Effector CD8-positive, alpha-beta T cell (primary cell): ENCODE data around the gene MICU1.

Experiments used
- DNase-seq: peaks from one replicate; lab custom pipeline; 2025; lab: John Stamatoyannopoulos, UW

MICU1 gene

DNA sequence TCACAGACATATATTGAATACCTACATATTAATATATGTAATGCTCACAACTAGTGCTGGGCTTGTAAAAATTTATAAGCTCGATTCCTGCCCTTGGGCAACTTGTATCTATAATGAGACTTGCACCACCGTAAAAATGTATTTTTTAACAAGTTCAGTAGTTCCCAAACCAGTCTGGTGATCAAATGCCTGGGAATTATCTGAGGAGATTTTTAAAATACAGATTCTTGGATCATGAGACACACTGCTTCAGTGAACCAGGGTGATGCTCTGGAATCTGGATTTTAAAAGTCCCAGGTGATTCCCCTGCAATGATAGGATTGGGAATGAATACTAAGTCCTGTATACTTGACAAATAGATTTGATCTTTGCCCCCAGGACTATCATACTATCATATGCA lies 4.3 kb upstream of the MICU1 start:
- DNase-seq = no peak

DNA sequence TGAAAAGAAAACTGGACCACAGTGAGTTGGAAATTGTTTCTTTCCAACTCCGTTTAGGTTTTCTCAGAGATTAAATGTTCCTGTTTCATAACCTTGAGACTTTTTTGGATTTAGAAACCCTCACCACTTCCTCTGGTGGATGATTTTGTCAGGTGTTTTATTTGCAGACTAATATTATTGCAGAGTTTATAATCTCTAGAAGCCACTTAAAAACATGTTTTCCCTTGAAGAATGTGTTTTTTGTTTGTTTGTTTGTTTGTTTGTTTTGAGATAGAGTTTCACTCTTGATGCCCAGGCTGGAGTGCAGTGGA lies 520 bp upstream of the MICU1 start:
- DNase-seq = no peak

- no peak for DNase-seq
These were observed 637 bp downstream of the MICU1 start for GRCh38 chr10:72625276-72625607.

- DNase-seq = no peak
These were observed 3.6 kb downstream of the MICU1 start for GRCh38 chr10:72622271-72622670.

DNA sequence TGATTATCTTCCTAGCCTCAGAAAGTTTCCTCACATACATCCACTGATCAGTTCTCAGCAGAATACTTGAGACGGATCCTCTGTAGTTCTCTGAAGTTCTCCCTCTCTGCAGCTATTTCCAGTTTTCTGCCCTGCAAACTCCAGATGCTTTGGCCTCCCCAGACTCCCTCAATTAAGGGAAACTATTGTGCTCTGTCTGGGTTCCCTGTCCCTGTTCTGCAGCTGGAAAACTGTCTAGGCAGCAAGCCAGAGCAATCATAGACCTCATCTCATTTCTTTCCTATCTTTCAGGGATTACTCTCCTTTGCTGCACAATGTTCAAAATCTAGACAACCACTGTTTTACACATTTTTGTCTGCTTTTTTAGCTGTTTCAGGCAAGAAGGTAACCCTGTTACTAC lies 9.2 kb downstream of the MICU1 start:
- no peak for DNase-seq

DNA sequence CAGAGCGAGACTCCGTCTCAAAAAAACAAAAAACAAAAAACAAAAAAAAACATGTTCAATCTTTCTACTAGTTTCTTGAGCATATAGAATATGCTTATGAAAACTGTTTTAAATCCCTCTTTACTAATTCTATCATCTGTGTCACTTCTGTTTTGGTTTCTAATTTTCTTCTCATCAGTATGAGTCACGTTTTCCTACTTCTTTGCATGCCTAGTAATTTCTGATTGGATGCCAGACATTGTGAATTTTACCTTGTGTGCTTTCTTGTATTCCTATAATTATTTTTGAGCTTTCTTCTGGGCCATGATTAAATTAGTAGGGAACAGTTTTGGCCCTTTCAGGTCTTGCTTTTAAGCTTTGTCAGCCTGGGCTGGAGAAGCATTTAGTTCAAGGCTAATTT lies 9.9 kb downstream of the MICU1 start:
- no peak for DNase-seq

DNA sequence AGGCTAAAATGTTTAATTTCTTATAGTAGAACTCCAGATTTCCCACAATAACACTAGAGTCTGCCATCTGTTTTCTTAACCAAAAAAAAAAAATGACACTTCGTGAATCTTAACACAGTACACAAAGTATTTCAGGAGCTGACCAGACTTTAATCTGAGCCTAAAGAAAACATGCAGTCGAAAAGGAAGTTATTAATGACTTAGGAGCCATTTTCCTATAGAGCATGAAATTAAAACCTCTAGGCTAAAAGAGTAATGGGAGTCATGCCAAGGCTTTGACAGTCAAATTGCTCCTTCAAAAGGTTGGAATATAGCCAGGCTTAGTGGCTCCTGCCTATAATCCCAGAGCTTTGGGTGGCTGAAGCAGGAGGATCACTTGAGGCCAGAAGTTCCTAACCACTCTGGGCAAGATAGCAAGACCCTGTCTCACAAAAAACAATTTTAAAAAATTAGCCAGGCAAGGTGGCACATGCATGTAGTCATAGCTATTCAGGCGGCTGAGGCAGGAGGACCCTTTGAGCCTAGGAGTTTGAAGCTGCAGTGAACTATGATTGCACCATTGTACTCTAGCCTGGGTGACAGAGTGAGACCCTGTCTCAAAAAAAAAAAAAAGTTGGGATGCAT lies 13.6 kb downstream of the MICU1 start:
- DNase-seq = no peak

GRCh38 chr10:72611783-72612182 lies 14.1 kb downstream of the MICU1 start:
- no peak for DNase-seq

- DNase-seq = no peak
These were observed 15.4 kb downstream of the MICU1 start for GRCh38 chr10:72610466-72610865.

DNA sequence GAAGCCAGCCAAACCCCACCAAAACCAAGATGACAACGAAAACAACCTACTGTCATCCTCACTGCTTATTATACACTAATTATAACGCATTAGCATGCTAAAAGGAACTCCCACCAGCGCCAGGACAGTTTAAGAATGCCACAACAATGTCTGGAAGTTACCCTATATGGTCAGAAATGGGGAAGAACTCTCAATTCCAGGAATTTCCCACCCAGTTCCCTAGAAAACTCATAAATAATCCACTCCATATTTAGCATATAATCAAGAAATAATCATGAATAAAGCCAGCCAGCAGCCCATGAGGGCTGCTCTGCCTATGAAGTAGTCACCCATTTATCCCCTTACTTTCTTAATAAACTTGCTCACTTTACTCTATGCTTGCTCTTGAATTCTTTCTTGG lies 20.8 kb downstream of the MICU1 start:
- DNase-seq = no peak

DNA sequence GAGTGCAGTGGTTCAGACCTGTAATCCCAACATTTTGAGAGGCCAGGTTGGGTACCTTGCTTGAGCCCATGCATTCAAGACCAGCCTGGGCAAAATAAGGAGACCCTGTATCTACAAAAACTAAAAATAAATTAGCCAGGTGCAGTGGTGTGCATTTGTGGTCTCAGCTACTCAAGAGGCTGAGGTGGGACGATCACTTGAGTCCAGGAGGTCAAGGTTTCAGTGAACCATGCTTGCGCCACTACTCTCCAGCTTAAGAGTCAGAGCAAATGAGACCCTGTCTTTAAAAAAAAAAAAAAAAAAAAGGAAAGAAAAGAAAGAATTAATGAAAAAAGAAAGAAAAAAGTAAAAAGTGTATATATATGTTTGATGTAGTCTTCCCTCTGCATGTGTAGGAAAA lies 24.7 kb downstream of the MICU1 start:
- no peak for DNase-seq

- no peak for DNase-seq
These were observed 26.8 kb downstream of the MICU1 start for GRCh38 chr10:72598769-72599701.

- no peak for DNase-seq
These were observed 28.0 kb downstream of the MICU1 start for GRCh38 chr10:72597897-72598296.

DNA sequence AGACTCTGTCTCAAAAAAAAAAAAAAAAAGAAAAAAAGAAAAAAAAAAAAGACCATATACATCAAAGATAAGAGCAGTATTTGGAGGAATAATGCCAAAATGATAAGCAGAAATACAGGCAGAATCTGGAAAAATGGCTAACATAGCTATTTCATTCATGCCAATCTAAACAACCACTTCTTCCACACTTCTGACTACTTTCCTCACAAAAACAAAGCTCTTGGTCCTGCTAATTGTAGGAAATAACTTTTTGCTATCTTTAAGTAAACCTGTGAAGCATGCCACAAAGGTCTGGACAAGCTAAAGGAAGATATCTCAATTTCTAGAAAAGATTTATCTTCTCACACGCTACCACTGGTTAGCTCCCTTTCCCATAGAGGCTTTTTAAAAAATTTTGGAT lies 30.4 kb downstream of the MICU1 start:
- no peak for DNase-seq

DNA sequence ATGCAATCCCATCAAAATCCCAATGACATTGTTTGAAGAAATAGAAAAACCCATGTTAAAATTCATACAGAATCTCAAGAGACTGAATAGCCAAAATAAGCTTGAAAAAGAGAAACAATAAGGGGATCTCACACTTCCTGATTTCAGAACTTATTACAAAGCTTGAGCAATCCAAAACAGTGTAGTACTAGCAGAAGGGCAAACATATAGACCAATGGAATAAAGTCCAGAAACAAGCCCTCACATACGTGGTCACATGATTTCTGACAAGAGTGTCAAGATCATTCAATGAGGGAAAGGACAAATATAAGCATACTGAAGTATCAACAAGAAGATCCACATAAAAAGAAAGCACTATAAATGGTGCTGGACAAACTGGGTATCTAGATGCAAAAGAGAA lies 31.9 kb downstream of the MICU1 start:
- no peak for DNase-seq

GRCh38 chr10:72588266-72588665 lies 37.6 kb downstream of the MICU1 start:
- DNase-seq = no peak

DNA sequence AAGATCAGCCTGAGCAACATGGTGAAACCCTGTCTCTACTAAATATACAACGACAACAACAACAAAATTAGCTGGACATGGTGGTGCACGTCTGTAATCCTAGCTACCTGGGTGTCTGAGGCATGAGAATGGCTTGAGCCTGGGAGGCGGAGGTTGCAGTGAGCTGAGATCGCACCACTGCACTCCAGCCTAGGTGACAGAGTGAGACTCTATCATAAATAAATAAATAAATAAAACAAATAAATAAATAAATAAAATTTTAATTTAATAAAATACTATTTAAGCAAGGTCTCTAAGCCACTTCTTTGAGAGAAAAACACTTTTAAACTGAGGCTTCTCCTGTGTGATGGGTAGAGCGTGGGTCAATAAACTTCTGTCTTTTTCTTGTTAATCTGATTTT lies 38.3 kb downstream of the MICU1 start:
- no peak for DNase-seq

- no peak for DNase-seq
These were observed 51.2 kb downstream of the MICU1 start for GRCh38 chr10:72574636-72575035.

DNA sequence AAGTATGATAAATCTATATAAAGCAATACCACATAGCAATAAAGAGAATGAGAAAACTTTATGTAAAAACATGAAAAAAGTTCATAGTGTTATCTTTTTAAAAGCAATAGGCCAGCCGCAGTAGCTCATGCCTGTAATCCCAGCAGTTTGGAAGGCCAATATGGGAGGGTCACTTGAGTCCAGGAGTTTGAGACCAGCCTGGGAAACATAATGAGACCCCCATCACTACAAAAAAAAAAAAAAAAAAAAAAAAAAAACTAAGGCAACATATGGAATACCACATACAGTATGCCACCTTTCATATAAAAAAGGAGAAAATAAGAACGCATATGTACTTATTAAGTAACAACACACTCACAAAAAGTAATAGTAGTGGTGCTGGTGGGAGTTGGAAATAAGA lies 52.8 kb downstream of the MICU1 start:
- DNase-seq = no peak

- no peak for DNase-seq
These were observed 57.8 kb downstream of the MICU1 start for GRCh38 chr10:72567889-72568640.

DNA sequence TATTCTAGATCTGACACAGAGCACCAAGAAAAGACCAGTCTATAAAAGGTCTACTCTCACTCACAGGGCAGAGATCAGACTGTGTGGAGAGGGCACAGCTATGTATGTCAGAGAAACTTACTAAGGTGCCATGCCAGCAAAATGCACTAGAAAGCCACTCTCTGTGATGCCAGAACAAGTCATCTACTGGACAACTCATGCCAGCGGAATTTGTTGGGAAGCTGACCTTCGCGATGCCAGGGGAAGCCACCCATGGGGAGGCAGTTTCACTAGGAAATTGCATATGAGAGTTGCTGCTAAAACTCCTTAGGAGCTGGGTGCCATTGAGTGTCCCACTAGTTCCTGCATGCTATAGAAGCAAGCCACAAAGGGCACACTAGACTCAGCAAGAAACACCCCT lies 58.5 kb downstream of the MICU1 start:
- DNase-seq = no peak

- DNase-seq = no peak
These were observed 61.3 kb downstream of the MICU1 start for GRCh38 chr10:72564596-72564995.

DNA sequence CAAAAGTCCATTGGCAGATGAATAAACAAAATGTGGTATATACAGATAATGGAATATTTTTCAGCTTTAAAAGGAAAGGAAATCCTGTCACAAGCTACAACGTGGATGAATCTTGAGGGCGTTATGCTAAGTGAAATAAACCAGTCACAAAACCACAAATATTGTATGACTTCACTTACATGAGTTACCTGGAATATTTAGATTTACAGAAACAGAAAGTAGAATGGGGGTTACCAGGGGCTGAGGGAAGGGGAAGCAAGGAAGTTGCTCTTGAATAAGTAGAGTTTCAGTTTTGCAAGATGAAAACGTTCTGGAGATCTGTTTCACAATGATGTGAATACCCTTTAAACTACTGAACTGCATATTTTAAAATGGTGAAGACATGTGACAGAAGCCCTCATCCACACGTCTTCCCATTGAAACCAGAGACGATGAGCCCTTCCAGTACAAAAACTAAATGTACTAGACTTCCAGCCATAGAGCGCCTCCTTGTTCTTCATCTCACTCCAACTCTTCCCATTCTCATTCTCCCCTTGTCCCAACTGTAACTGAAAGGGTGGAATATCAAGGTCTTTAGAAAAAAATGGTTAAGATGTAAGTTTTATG lies 62.4 kb downstream of the MICU1 start:
- no peak for DNase-seq
